Ovary (tissue), 9 donors: ENCODE data around the gene RCAN3. TPM values are rescaled to one million over a fixed set of nuclear protein-coding genes. Genes with fewer than 3 reads are reported as not detected.

Experiments
- DNase-seq, 5 donors: peaks; one replicate each; pipeline ENCODE4 v3.0.0-alpha.2; 2019 to 2020
- H3K27ac ChIP-seq, 2 donors: fragments of 200-600 bp; one replicate each; pipeline versions ENCODE4 v1.5.1 to v1.8.0; 2019 to 2022
- H3K27me3 ChIP-seq: fragments of 200-600 bp; one replicate; pipeline ENCODE4 v1.8.0; 2022
- H3K36me3 ChIP-seq: fragments of 200-600 bp; sonication (generic); one replicate; pipeline ENCODE4 v1.5.1; 2019
- H3K4me1 ChIP-seq: one replicate; pipeline ENCODE4 v1.8.1; 2013; ENCODE audit warnings: mild to moderate bottlenecking, moderate library complexity; ENCODE audit not compliant: insufficient read depth
- H3K4me3 ChIP-seq: fragments of 200-600 bp; sonication (generic); one replicate; pipeline ENCODE4 v1.5.1; 2017
- H3K9me3 ChIP-seq, 2 donors: fragments of 200-600 bp in 1 of 2; sonication (generic) in 1 of 2; one replicate each; pipeline versions ENCODE4 v1.5.1 to v1.8.1; 2013 to 2019; ENCODE audit warnings: mild to moderate bottlenecking in 1 of 2, moderate library complexity in 1 of 2
- CTCF ChIP-seq, 3 donors: fragments of 450-650 bp in 2 of 3; fragments of 200-600 bp in 1 of 3; IDR thresholded peaks; one replicate each; pipeline versions ENCODE4 v1.5.1 to v1.8.0; 2016 to 2022; ENCODE audit warnings: antibody characterized with exemption in 3 of 3, mild to moderate bottlenecking in 1 of 3
- EP300 ChIP-seq: sonication (generic); formaldehyde crosslinking; IDR thresholded peaks from one replicate; pipeline ENCODE4 v1.6.1; 2017; ENCODE audit warnings: antibody characterized with exemption
- POLR2A ChIP-seq: fragments of 450-650 bp; IDR thresholded peaks from one replicate; pipeline ENCODE4 v1.6.1; 2017; ENCODE audit warnings: antibody characterized with exemption, mild to moderate bottlenecking, moderate library complexity
- WGBS, 3 donors: extraction: QIAGEN DNeasy Blood & Tissue Kit in 1 of 3; methylation state at CpG; one replicate each; pipeline versions ENCODE4 v1.1.5 to v1.1.7; 2013 to 2017; 5-methylcytosine and 5-hydroxymethylcytosine counted together
- intact Hi-C, 4 donors: fragments of 100-400 bp; cut with DNase I; formaldehyde crosslinking; loops; one replicate each; pipeline versions ENCODE4 v1.11.0 to v1.15.1; 2022 to 2023
- polyA plus RNA-seq, 2 donors: library from polyadenylated mRNA; stranded (reverse); fragments of 200-250 nt in 1 of 2; fragments of 350-450 nt in 1 of 2; fragmentation: Illumina TruSeq in 1 of 2; extraction: RNeasy Lipid Tissue Mini Kit (QIAGEN cat#74804) in 1 of 2; gene quantifications; one replicate each; pipeline ENCODE4 v1.2.3, GENCODE V29; 2013 to 2014
- total RNA-seq, 7 donors: library from RNA; depleted of rRNA in 2 of 7; stranded (reverse); fragments of >200 nt in 2 of 7; fragmentation: NEBNext Ultra II Directional in 3 of 7; extraction: Animal tissue kit (Norgen Biotek cat#: 25700) in 3 of 7; gene quantifications; one replicate each; pipeline versions ENCODE4 v1.1.0 to v1.2.4, GENCODE V29; 2016 to 2023
- donor health status: DM: no; HTN: no; CAD: no; lungs with moderate emphysema.
- donor health status: DM: no; HTN: no; CAD: no.
- donor health status: Bipolar disorder and iron deficiency.
- donor health status: DM: yes; HTN: yes; CAD: no.
- donor health status: DM: no; HTN: no; CAD: no.
- donor health status: DM: yes; HTN: yes; CAD: no.

RCAN3 gene
- total and polyA plus RNA-seq, 9 donors: 0.25 to 12.4 (median 2.1) TPM

GRCh38 chr1:24500448-24501048 is 2.1 kb upstream of the RCAN3 start:
- H3K27ac ChIP-seq: no peak overlapping the region
- no peaks in the 10 kb centered on the region for H3K27me3 ChIP-seq
- WGBS, 3 donors: 56 to 64% (median 60%) methylated on average over 5 of the region's 5 CpGs
- TF ChIP-seq POLR2A: no peak
- no peak for TF ChIP-seq CTCF (IDR thresholded peaks at IDR 0.05)
- TF ChIP-seq EP300: no peak
- H3K36me3 ChIP-seq: no peaks in the 10 kb centered on the region
- H3K4me1 ChIP-seq: no peaks in the 10 kb centered on the region
- H3K9me3 ChIP-seq: no peaks in the 10 kb centered on the region
- intact Hi-C loops: no loop called here
- H3K4me3 ChIP-seq: no peak overlapping the region
- DNase-seq: no peak

- no peak for DNase-seq
- WGBS, 3 donors: 46 to 53% (median 50%) methylated on average over 16 of the region's 16 CpGs
- intact Hi-C loops: no loop called here
- Histone ChIP-seq H3K4me1 (no peaks in the 10 kb centered on the region), H3K9me3 (no peaks in the 10 kb centered on the region), H3K27me3 (no peaks in the 10 kb centered on the region), H3K27ac (no peak overlapping the region), H3K4me3 (no peak overlapping the region), H3K36me3 (no peaks in the 10 kb centered on the region)
- TF ChIP-seq CTCF (IDR thresholded peaks at IDR 0.05): no peak
Measured at GRCh38 chr1:24501371-24502064, 1.1 kb upstream of the RCAN3 start.

GRCh38 chr1:24502065-24502708 is 449 bp upstream of the RCAN3 start:
- H3K27ac ChIP-seq: peak overlapping the region in 1 of 2 donors; percentile 30
- TF ChIP-seq CTCF (IDR thresholded peaks at IDR 0.05): no peak
- no peak for TF ChIP-seq POLR2A
- no peak for TF ChIP-seq EP300
- no peaks in the 10 kb centered on the region for H3K27me3 ChIP-seq
- H3K36me3 ChIP-seq: no peaks in the 10 kb centered on the region
- no peaks in the 10 kb centered on the region for H3K4me1 ChIP-seq
- WGBS, 3 donors: 2 to 3% (median 2%) methylated on average over 22 to 39 of the region's 39 CpGs
- H3K4me3 ChIP-seq: peak overlapping the region; percentile 51
- no peaks in the 10 kb centered on the region for H3K9me3 ChIP-seq
- intact Hi-C loops: no loop called here
- DNase-seq: peak in 4 of 5 donors; percentile 11 to 53 (median 40)

- 8 to 9% (median 8%) methylated on average over 42 to 53 of the region's 53 CpGs for WGBS, 3 donors
- H3K4me1 ChIP-seq: no peaks in the 10 kb centered on the region
- no peaks in the 10 kb centered on the region for H3K9me3 ChIP-seq
- H3K27me3 ChIP-seq: no peaks in the 10 kb centered on the region
- H3K36me3 ChIP-seq: no peaks in the 10 kb centered on the region
- H3K4me3 ChIP-seq: peak overlapping the region; percentile 51
- no peak overlapping the region for H3K27ac ChIP-seq
- intact Hi-C loops: no loop called here
- no peak for TF ChIP-seq POLR2A
- TF ChIP-seq CTCF (IDR thresholded peaks at IDR 0.05): no peak
- no peak for TF ChIP-seq EP300
- peak in 1 of 5 donors; percentile 21 for DNase-seq
Measured at GRCh38 chr1:24503059-24503751, 569 bp downstream of the RCAN3 start.
